Measurements from ENCODE around the gene AGO3. TPM values are rescaled to one million over a fixed set of nuclear protein-coding genes. Genes with fewer than 3 reads are reported as not detected.

Gene AGO3
- polyA plus RNA-seq, 2 of the 4 experiments (the other 2 are of a cell fraction) = 3.8 to 14.7 TPM

- no peak for TF ChIP-seq ZSCAN20 (CRISPR knock-in tag; IDR thresholded peaks at IDR 0.05)
These were observed 176.5 kb downstream of the AGO3 start (continued) for GRCh38 chr1:36107394-36107793.

GRCh38 chr1:36108314-36108713 is 177.4 kb downstream of the AGO3 start:
- ATAC-seq (no peak), DNase-seq (ENCODE audit: low read depth in 1 of 2, low spot score in 1 of 2) (no peak), FAIRE-seq (no peak)
- Histone ChIP-seq H3K4me1 (no peaks in the 10 kb centered on the region), H3K9me3 (no peaks in the 10 kb centered on the region), H3K27ac (no peak overlapping the region), H3K4me2 (no peak overlapping the region), H3K4me3 (no peak overlapping the region)
- ChIA-PET POLR2A (no interaction called here), CTCF (interaction anchor here (1.1 to 2.8 kb wide), 3 partner anchors 11 to 41 kb away, joined by 3 to 12 read pairs (median 4); partner anchors contain the start of gene TRAPPC3)
- TF ChIP-seq RCOR1 (IDR thresholded peaks at IDR 0.05; ENCODE audit: low read depth, low read length) (no peak), MAFK (IDR thresholded peaks at IDR 0.05; ENCODE audit: partially characterized antibody) (peak; percentile 50), HOXB5 (CRISPR knock-in tag; IDR thresholded peaks at IDR 0.05) (no peak), USF2 (IDR thresholded peaks at IDR 0.05) (no peak), SMC3 (IDR thresholded peaks at IDR 0.05) (no peak), PBX3 (IDR thresholded peaks at IDR 0.05) (no peak)
- WGBS (ENCODE audit: missing lambda C conversion rate) = 74% methylated on average over 12 of the region's 14 CpGs

- CTCF ChIA-PET = interaction anchor here (0.6 to 2.7 kb wide), 6 partner anchors 9 to 96 kb away, joined by 3 to 15 read pairs (median 4); no protein-coding TSS in a partner anchor
- DNase-seq (ENCODE audit: low read depth in 1 of 2, low spot score in 1 of 2) (no peak), ATAC-seq (peak in 1 of 2 experiments; percentile 30; a peak in 2 of 6 replicates), FAIRE-seq (no peak)
- TF ChIP-seq BHLHE40 (IDR thresholded peaks at IDR 0.05; ENCODE audit: low read depth, low read length) (no peak), SMC3 (IDR thresholded peaks at IDR 0.05) (no peak), ZNF302 (CRISPR knock-in tag; IDR thresholded peaks at IDR 0.05) (no peak), KDM5A (IDR thresholded peaks at IDR 0.05) (no peak), PHF8 (IDR thresholded peaks at IDR 0.05; ENCODE audit: borderline replicate concordance, low read depth) (no peak), MAZ (IDR thresholded peaks at IDR 0.05; ENCODE audit: borderline replicate concordance, low read depth, low read length) (no peak), REST (IDR thresholded peaks at IDR 0.05) (no peak), GATA3 (IDR thresholded peaks at IDR 0.05; ENCODE audit: borderline replicate concordance) (no peak), E2F6 (IDR thresholded peaks at IDR 0.05; ENCODE audit: borderline replicate concordance, low read depth) (no peak), PBX3 (IDR thresholded peaks at IDR 0.05) (no peak)
- Histone ChIP-seq H3K9me3 (no peaks in the 10 kb centered on the region), H3K4me2 (no peak overlapping the region), H3K4me3 (no peak overlapping the region), H3K27ac (no peak overlapping the region), H3K4me1 (no peaks in the 10 kb centered on the region)
- WGBS (ENCODE audit: missing lambda C conversion rate) = 89% methylated on average over 9 of the region's 11 CpGs
- POLR2A ChIA-PET = no interaction called here
These were observed 178.3 kb downstream of the AGO3 start for GRCh38 chr1:36109041-36109679.
